Measurements from ENCODE around the gene INTS14. TPM values are rescaled to one million over a fixed set of nuclear protein-coding genes. Genes with fewer than 3 reads are reported as not detected.

Gene INTS14
- total RNA-seq, 4 donors from 2014 or later, result 44.1 to 90.8 (median 54.9) TPM

GRCh38 chr15:65569728-65570127, 41.2 kb downstream of the INTS14 start:
- no peak overlapping the region for H3K27ac ChIP-seq
- no peaks in the 10 kb centered on the region for H3K27me3 ChIP-seq
- H3K4me3 ChIP-seq, result no peak overlapping the region
- peaks cover 0 to 14% (median 0%) of the 10 kb centered on the region in 3 donors for H3K36me3 ChIP-seq
- no peak for DNase-seq
- TF ChIP-seq CTCF (IDR thresholded peaks at IDR 0.05) (no peak), POLR2A (IDR thresholded peaks at IDR 0.05) (no peak)
- H3K4me1 ChIP-seq, result no peaks in the 10 kb centered on the region
- H3K9me3 ChIP-seq, result no peaks in the 10 kb centered on the region

GRCh38 chr15:65561934-65562333, 49.0 kb downstream of the INTS14 start:
- H3K36me3 ChIP-seq, result peaks cover 0 to 32% (median 0%) of the 10 kb centered on the region in 3 donors
- no peaks in the 10 kb centered on the region for H3K9me3 ChIP-seq
- H3K4me3 ChIP-seq, result no peak overlapping the region

GRCh38 chr15:65559941-65560340, 51.0 kb downstream of the INTS14 start:
- no peak for DNase-seq
- Histone ChIP-seq H3K27ac (no peak overlapping the region), H3K4me1 (no peaks in the 10 kb centered on the region), H3K4me3 (no peak overlapping the region), H3K27me3 (no peaks in the 10 kb centered on the region), H3K36me3 (peaks cover 0 to 32% (median 0%) of the 10 kb centered on the region in 3 donors), H3K9me3 (no peaks in the 10 kb centered on the region)
- TF ChIP-seq POLR2A (IDR thresholded peaks at IDR 0.05) (no peak), CTCF (IDR thresholded peaks at IDR 0.05) (no peak)

More at GRCh38 chr15:65561934-65562333, 49.0 kb downstream of the INTS14 start:
- no peaks in the 10 kb centered on the region for H3K4me1 ChIP-seq
- no peak for TF ChIP-seq CTCF (IDR thresholded peaks at IDR 0.05)
- TF ChIP-seq POLR2A (IDR thresholded peaks at IDR 0.05), result no peak
- H3K27ac ChIP-seq, result no peak overlapping the region
- no peaks in the 10 kb centered on the region for H3K27me3 ChIP-seq
- no peak for DNase-seq

GRCh38 chr15:65558997-65559760, 51.8 kb downstream of the INTS14 start:
- Histone ChIP-seq H3K4me1 (no peaks in the 10 kb centered on the region), H3K27me3 (no peaks in the 10 kb centered on the region), H3K36me3 (peaks cover 0 to 25% (median 0%) of the 10 kb centered on the region in 3 donors), H3K4me3 (no peak overlapping the region), H3K9me3 (no peaks in the 10 kb centered on the region), H3K27ac (no peak overlapping the region)
- no peak for TF ChIP-seq POLR2A (IDR thresholded peaks at IDR 0.05)
- no peak for DNase-seq

- H3K36me3 ChIP-seq, result peaks cover 0 to 17% (median 0%) of the 10 kb centered on the region in 3 donors
- TF ChIP-seq POLR2A (IDR thresholded peaks at IDR 0.05), result no peak
- no peak for TF ChIP-seq CTCF (IDR thresholded peaks at IDR 0.05)
- no peaks in the 10 kb centered on the region for H3K4me1 ChIP-seq
These were observed 52.6 kb downstream of the INTS14 start for GRCh38 chr15:65558336-65558735.

GRCh38 chr15:65556622-65557021, 54.3 kb downstream of the INTS14 start:
- H3K27me3 ChIP-seq, result no peaks in the 10 kb centered on the region
- peaks cover 0 to 12% (median 0%) of the 10 kb centered on the region in 3 donors for H3K36me3 ChIP-seq
- no peaks in the 10 kb centered on the region for H3K4me1 ChIP-seq
- TF ChIP-seq POLR2A (IDR thresholded peaks at IDR 0.05), result no peak
- TF ChIP-seq CTCF (IDR thresholded peaks at IDR 0.05), result no peak
- no peak overlapping the region for H3K27ac ChIP-seq
- DNase-seq, result no peak
- no peak overlapping the region for H3K4me3 ChIP-seq
- H3K9me3 ChIP-seq, result no peaks in the 10 kb centered on the region

More at GRCh38 chr15:65558336-65558735, 52.6 kb downstream of the INTS14 start:
- H3K9me3 ChIP-seq, result no peaks in the 10 kb centered on the region
- no peak for DNase-seq
- H3K27me3 ChIP-seq, result no peaks in the 10 kb centered on the region
- H3K4me3 ChIP-seq, result no peak overlapping the region
- H3K27ac ChIP-seq, result no peak overlapping the region
